Progenitor cell of endocrine pancreas (in vitro differentiated cells): ENCODE measurements around the gene PRRG4. TPM values are rescaled to one million over a fixed set of nuclear protein-coding genes. Genes with fewer than 3 reads are reported as not detected.
A peak's percentile ranks its signal among the peaks of the same experiment; 100 is the strongest.
"Not testable (repeated sequence)": the region's sequence is repeated elsewhere in the genome, so short reads cannot be mapped to it uniquely, and the experiment has no call there.

Source experiments
- DNase-seq: peaks from one replicate; pipeline ENCODE4 v3.0.0; 2021; ENCODE audit warnings: low spot score; ENCODE audit not compliant: unreplicated experiment
- H3K27ac Mint-ChIP-seq: 2 replicates; pipeline ENCODE4 v1.8.0; 2021; ENCODE audit warnings: mild to moderate bottlenecking, moderate library complexity, mixed read lengths
- H3K27me3 Mint-ChIP-seq: 2 replicates; pipeline ENCODE4 v1.8.0; 2021; ENCODE audit warnings: mixed read lengths
- H3K36me3 Mint-ChIP-seq: 2 replicates; pipeline ENCODE4 v1.8.0; 2022; ENCODE audit warnings: mixed read lengths; ENCODE audit not compliant: insufficient read depth
- H3K4me1 Mint-ChIP-seq: 2 replicates; pipeline ENCODE4 v1.8.0; 2021; ENCODE audit warnings: low read depth, mixed read lengths
- H3K4me3 Mint-ChIP-seq: 2 replicates; pipeline ENCODE4 v1.8.0; 2021; ENCODE audit warnings: low read depth, mild to moderate bottlenecking, moderate library complexity, mixed read lengths
- H3K9me3 Mint-ChIP-seq: 2 replicates; pipeline ENCODE4 v1.8.0; 2021; ENCODE audit warnings: low read depth, mixed read lengths
- long read RNA-seq: library from polyadenylated mRNA; unstranded; transcript quantifications from one replicate; pipeline ENCODE4 v2.0.0, GENCODE V29; 2020
- total RNA-seq: library from RNA; stranded (reverse); gene quantifications from 2 replicates; pipeline ENCODE4 v1.2.1, GENCODE V29; 2021
- TF ChIP-seq, protein P1 (sequence below): fragments of 200-600 bp; sonication (generic); IDR thresholded peaks from one replicate; pipeline ENCODE4 v1.5.0; 2021; ENCODE audit warnings: antibody characterized with exemption, mild to moderate bottlenecking; ENCODE audit not compliant: unreplicated experiment

The PRRG4 gene
- total RNA-seq = 0.67 and 0.75 TPM in 2 replicates
- long read RNA-seq = 0 reads

GRCh38 chr11:32829680-32830412 is at the start of gene PRRG4:
PRRG4 (plus strand) TSS chr11:32829927; CDS start chr11:32830530, 603 bp downstream.
- Mint-ChIP-seq H3K4me1 (peaks cover 6% of the 10 kb centered on the region), H3K27ac (no peak within 1 kb of the TSS), H3K27me3 (peaks cover 51% of the 10 kb centered on the region), H3K36me3 (no peaks in the 10 kb centered on the region), H3K9me3 (no peaks in the 10 kb centered on the region), H3K4me3 (peak within 1 kb of the TSS; percentile 82)
- TF ChIP-seq, protein P1, sequence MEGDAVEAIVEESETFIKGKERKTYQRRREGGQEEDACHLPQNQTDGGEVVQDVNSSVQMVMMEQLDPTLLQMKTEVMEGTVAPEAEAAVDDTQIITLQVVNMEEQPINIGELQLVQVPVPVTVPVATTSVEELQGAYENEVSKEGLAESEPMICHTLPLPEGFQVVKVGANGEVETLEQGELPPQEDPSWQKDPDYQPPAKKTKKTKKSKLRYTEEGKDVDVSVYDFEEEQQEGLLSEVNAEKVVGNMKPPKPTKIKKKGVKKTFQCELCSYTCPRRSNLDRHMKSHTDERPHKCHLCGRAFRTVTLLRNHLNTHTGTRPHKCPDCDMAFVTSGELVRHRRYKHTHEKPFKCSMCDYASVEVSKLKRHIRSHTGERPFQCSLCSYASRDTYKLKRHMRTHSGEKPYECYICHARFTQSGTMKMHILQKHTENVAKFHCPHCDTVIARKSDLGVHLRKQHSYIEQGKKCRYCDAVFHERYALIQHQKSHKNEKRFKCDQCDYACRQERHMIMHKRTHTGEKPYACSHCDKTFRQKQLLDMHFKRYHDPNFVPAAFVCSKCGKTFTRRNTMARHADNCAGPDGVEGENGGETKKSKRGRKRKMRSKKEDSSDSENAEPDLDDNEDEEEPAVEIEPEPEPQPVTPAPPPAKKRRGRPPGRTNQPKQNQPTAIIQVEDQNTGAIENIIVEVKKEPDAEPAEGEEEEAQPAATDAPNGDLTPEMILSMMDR = no peak
- DNase-seq = peak; percentile 51

GRCh38 chr11:32780839-32781238 is 48.9 kb upstream of the PRRG4 start:
- not testable (repeated sequence) for H3K27me3 Mint-ChIP-seq, H3K4me3 Mint-ChIP-seq, H3K9me3 Mint-ChIP-seq, H3K36me3 Mint-ChIP-seq, DNase-seq, H3K27ac Mint-ChIP-seq, H3K4me1 Mint-ChIP-seq

GRCh38 chr11:32781721-32782120 is 48.0 kb upstream of the PRRG4 start:
- no peaks in the 10 kb centered on the region for H3K36me3 Mint-ChIP-seq
- H3K27ac Mint-ChIP-seq = peak overlapping the region; percentile 76
- no peak for DNase-seq
- no peak overlapping the region for H3K4me3 Mint-ChIP-seq
- H3K27me3 Mint-ChIP-seq = no peaks in the 10 kb centered on the region
- peaks cover 4% of the 10 kb centered on the region for H3K4me1 Mint-ChIP-seq
- no peaks in the 10 kb centered on the region for H3K9me3 Mint-ChIP-seq
- TF ChIP-seq, protein P1 = no peak

DNA sequence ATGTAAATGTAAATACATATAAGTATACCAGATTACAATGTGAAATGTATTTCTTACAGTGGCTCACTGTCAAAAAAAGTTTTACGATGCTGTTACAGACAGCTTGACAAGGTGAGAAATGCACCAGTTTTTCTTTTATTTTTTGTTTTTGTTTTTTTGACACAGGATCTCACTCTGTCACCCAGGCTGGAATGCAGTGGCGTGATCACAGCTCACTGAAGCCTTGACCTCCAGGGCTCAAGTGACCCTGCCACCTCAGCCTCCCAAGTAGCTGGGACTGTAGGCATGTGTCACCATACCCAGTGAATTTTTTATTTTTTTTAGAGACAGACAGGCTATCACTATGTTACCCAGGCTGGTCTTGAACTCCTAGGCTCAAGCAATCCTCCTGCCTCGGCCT is 44.5 kb upstream of the PRRG4 start:
- Mint-ChIP-seq H3K27me3 (peaks cover 6% of the 10 kb centered on the region), H3K36me3 (no peaks in the 10 kb centered on the region), H3K9me3 (no peaks in the 10 kb centered on the region), H3K27ac (no peak overlapping the region), H3K4me3 (no peak overlapping the region), H3K4me1 (no peaks in the 10 kb centered on the region)
- no peak for DNase-seq
- TF ChIP-seq, protein P1 = no peak

DNA sequence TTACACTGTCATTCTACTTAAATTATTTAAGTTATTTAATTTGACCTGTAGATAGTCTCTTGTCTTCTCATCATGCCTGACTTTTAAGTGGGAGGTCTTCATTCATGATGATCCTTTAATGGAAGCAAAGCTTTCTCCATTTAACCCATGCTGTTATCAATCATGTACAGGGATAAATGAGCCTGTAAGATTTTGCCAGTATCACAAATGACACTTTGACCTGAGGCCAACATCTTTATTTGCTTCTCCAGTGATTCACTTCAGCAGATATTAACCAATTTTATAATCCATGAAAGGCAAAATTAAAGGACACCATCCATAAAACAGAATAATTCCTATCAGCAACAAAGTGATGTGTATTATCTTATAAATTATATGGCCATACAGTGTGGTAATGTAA is 42.9 kb upstream of the PRRG4 start:
- Mint-ChIP-seq H3K36me3 (no peaks in the 10 kb centered on the region), H3K4me1 (peaks cover 3% of the 10 kb centered on the region), H3K4me3 (no peak overlapping the region), H3K9me3 (no peaks in the 10 kb centered on the region), H3K27ac (no peak overlapping the region), H3K27me3 (peaks cover 6% of the 10 kb centered on the region)
- DNase-seq = no peak
- TF ChIP-seq, protein P1 = no peak

- H3K4me3 Mint-ChIP-seq = no peak overlapping the region
- H3K27me3 Mint-ChIP-seq = peaks cover 17% of the 10 kb centered on the region
- H3K27ac Mint-ChIP-seq = no peak overlapping the region
- no peaks in the 10 kb centered on the region for H3K36me3 Mint-ChIP-seq
- peaks cover 6% of the 10 kb centered on the region for H3K4me1 Mint-ChIP-seq
- H3K9me3 Mint-ChIP-seq = no peaks in the 10 kb centered on the region
- TF ChIP-seq, protein P1 = no peak
- no peak for DNase-seq
Measured at GRCh38 chr11:32790916-32791315, 38.8 kb upstream of the PRRG4 start.
